Astrocyte (in vitro differentiated cells and primary cell): ENCODE measurements around the gene ST6GALNAC6. TPM values are rescaled to one million over a fixed set of nuclear protein-coding genes. Genes with fewer than 3 reads are reported as not detected.

Experiments used
- DNase-seq: peaks from one replicate; pipeline ENCODE4 v3.0.0-alpha.2; 2010; ENCODE audit warnings: low read depth
- FAIRE-seq: peaks from 2 replicates; lab custom pipeline; 2011; peaks lifted over from hg19 to GRCh38; lab: Jason Lieb, UNC
- H2AFZ ChIP-seq: 2 replicates; pipeline ENCODE4 v1.6.0; 2012; ENCODE audit warnings: low read depth, low read length, inconsistent platforms
- H3K27ac ChIP-seq: 2 replicates; pipeline ENCODE4 v1.5.1; 2011; ENCODE audit warnings: low read depth, low read length, inconsistent platforms
- H3K27me3 ChIP-seq: 2 replicates; pipeline ENCODE4 v1.6.0; 2011; ENCODE audit warnings: low read length, inconsistent platforms; ENCODE audit not compliant: insufficient read depth
- H3K36me3 ChIP-seq: 2 replicates; pipeline ENCODE4 v1.5.1; 2011; ENCODE audit warnings: low read length, inconsistent platforms; ENCODE audit not compliant: insufficient read depth
- H3K4me1 ChIP-seq: 2 replicates; pipeline ENCODE4 v1.5.1; 2011; ENCODE audit warnings: low read length, inconsistent platforms; ENCODE audit not compliant: insufficient read depth
- H3K4me2 ChIP-seq: 2 replicates; pipeline ENCODE4 v1.6.0; 2012; ENCODE audit warnings: low read length, inconsistent platforms
- H3K4me3 ChIP-seq: 2 replicates; pipeline ENCODE4 v1.5.1; 2011; ENCODE audit warnings: low read depth, mild to moderate bottlenecking, low read length, inconsistent platforms; ENCODE audit not compliant: insufficient read depth
- H3K79me2 ChIP-seq: 2 replicates; pipeline ENCODE4 v1.6.0; 2012; ENCODE audit warnings: mild to moderate bottlenecking, low read length, inconsistent platforms; ENCODE audit not compliant: insufficient read depth
- H3K9ac ChIP-seq: 2 replicates; pipeline ENCODE4 v1.6.0; 2012; ENCODE audit warnings: mild to moderate bottlenecking, low read length, inconsistent platforms
- H3K9me3 ChIP-seq: 2 replicates; pipeline ENCODE4 v1.5.1; 2012; ENCODE audit warnings: low read depth, mild to moderate bottlenecking, low read length, inconsistent platforms; ENCODE audit not compliant: insufficient read depth
- H4K20me1 ChIP-seq: 2 replicates; pipeline ENCODE4 v1.6.0; 2012; ENCODE audit warnings: low read length, inconsistent platforms; ENCODE audit not compliant: insufficient read depth
- H3K27ac Mint-ChIP-seq: one replicate; pipeline ENCODE4 v1.8.0; 2021; ENCODE audit warnings: mild to moderate bottlenecking, mixed read lengths; ENCODE audit not compliant: unreplicated experiment
- H3K27me3 Mint-ChIP-seq: one replicate; pipeline ENCODE4 v1.8.0; 2021; ENCODE audit warnings: low read depth, mixed read lengths; ENCODE audit not compliant: unreplicated experiment
- H3K36me3 Mint-ChIP-seq: one replicate; pipeline ENCODE4 v1.8.0; 2021; ENCODE audit warnings: low read depth, mixed read lengths; ENCODE audit not compliant: unreplicated experiment
- H3K4me1 Mint-ChIP-seq: one replicate; pipeline ENCODE4 v1.8.0; 2021; ENCODE audit warnings: low read depth, mixed read lengths; ENCODE audit not compliant: unreplicated experiment
- H3K4me3 Mint-ChIP-seq: one replicate; pipeline ENCODE4 v1.8.0; 2021; ENCODE audit warnings: mild to moderate bottlenecking, moderate library complexity, mixed read lengths; ENCODE audit not compliant: unreplicated experiment
- H3K9me3 Mint-ChIP-seq: one replicate; pipeline ENCODE4 v1.8.0; 2021; ENCODE audit warnings: mild to moderate bottlenecking, mixed read lengths; ENCODE audit not compliant: unreplicated experiment
- EZH2 ChIP-seq: IDR thresholded peaks from 2 replicates; pipeline ENCODE4 v1.6.1; 2012; ENCODE audit warnings: mild to moderate bottlenecking, low read length, inconsistent platforms; ENCODE audit not compliant: insufficient read depth
- total RNA-seq: library from RNA; stranded (reverse); gene quantifications from 2 replicates; pipeline ENCODE4 v1.2.1, GENCODE V29; 2021
- TF ChIP-seq, protein P1 (sequence below): IDR thresholded peaks from 2 replicates; pipeline ENCODE4 v1.5.1; 2011; ENCODE audit warnings: low read depth, mild to moderate bottlenecking, inconsistent platforms, low read length, moderate library complexity; ENCODE audit not compliant: insufficient read depth

Gene ST6GALNAC6
- total RNA-seq, 1 donor from 2014 or later = 30.4 TPM

DNA sequence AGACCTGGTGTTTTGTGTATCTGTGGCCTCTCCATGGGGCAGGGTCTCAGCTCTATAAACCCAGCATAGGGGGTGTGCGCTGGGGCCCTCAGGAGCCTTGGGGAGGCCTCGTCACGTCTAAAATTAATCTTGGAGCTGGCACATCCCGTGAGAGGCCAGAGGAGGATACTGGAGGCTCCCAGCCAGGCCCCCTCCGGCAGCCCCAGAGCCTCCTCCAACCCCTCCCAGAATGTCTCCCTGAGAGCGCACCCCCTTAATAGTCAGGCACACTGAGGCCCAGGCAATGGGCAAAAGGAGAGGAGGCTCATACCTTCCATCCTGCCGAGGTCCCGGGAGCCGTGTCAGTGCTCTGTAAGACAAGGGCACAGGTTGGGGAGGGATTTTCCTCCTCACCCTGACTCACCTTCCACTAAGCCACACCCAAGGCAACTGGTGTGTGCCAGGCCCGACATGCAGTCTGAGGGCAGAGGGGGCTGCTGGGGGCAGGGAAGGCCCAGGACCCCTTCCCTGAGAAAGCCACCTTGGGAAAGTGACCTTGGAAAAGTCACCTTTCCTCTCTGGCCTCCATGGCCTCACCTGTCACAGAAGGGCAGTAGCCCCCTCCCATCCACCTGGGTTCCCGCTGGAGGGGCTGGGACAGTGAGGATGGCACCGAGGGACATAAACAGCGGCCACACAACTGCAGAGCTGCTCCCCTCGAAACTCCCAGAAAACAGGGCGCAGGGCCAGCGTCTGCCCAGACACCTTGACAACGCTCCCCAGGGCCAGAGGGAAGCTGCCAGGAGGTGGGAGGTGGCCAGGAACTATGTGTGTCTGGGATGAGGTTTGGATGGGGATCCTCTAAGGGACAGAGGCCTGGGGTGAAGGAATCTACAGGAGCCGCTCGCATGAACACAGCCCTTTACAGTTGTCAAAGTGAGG, 24.8 kb downstream of the ST6GALNAC6 start:
- H3K9ac ChIP-seq = no peak overlapping the region

DNA sequence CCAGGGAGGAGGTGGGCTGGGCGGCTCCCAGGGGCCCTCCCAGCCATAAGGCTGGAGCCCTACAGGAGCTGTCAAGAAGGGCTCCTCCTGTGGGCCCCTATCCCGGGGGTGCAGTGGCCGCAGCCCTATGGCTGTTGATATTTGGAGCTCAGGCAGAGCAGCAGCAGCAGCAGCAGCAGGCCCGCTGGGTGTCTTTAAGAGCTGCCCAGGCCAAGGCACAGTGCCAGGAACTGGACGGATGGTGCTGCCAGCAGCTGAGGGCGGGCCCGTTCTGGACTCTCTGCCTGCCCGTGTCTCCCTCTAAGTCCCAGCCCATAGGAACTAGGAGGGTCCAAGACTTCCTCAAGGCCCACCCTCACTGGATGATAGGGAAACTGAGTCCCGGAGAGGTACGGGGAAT, 25.5 kb downstream of the ST6GALNAC6 start:
- Histone ChIP-seq H3K27me3 (no peaks in the 10 kb centered on the region), H4K20me1 (peaks cover 27% of the 10 kb centered on the region), H3K9ac (no peak overlapping the region), H3K27ac (no peak overlapping the region), H3K4me2 (peak overlapping the region; percentile 29), H3K9me3 (no peaks in the 10 kb centered on the region), H3K4me3 (no peak overlapping the region), H2AFZ (no peak overlapping the region), H3K36me3 (no peaks in the 10 kb centered on the region), H3K4me1 (peaks cover 44% of the 10 kb centered on the region), H3K79me2 (peaks cover 20% of the 10 kb centered on the region)
- FAIRE-seq (no peak), DNase-seq (no peak)
- Mint-ChIP-seq H3K4me3 (no peak overlapping the region), H3K36me3 (peaks cover 10% of the 10 kb centered on the region), H3K4me1 (peaks cover 17% of the 10 kb centered on the region), H3K9me3 (no peaks in the 10 kb centered on the region), H3K27me3 (no peaks in the 10 kb centered on the region), H3K27ac (no peak overlapping the region)
- TF ChIP-seq, protein P1, sequence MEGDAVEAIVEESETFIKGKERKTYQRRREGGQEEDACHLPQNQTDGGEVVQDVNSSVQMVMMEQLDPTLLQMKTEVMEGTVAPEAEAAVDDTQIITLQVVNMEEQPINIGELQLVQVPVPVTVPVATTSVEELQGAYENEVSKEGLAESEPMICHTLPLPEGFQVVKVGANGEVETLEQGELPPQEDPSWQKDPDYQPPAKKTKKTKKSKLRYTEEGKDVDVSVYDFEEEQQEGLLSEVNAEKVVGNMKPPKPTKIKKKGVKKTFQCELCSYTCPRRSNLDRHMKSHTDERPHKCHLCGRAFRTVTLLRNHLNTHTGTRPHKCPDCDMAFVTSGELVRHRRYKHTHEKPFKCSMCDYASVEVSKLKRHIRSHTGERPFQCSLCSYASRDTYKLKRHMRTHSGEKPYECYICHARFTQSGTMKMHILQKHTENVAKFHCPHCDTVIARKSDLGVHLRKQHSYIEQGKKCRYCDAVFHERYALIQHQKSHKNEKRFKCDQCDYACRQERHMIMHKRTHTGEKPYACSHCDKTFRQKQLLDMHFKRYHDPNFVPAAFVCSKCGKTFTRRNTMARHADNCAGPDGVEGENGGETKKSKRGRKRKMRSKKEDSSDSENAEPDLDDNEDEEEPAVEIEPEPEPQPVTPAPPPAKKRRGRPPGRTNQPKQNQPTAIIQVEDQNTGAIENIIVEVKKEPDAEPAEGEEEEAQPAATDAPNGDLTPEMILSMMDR = no peak
- TF ChIP-seq EZH2 = no peak

More for the DNA sequence above, 24.8 kb downstream of the ST6GALNAC6 start:
- Histone ChIP-seq H3K9me3 (no peaks in the 10 kb centered on the region), H3K27me3 (no peaks in the 10 kb centered on the region), H3K27ac (no peak overlapping the region), H3K4me1 (peaks cover 44% of the 10 kb centered on the region), H3K79me2 (peaks cover 20% of the 10 kb centered on the region), H3K36me3 (no peaks in the 10 kb centered on the region), H2AFZ (no peak overlapping the region), H3K4me3 (no peak overlapping the region), H3K4me2 (peak overlapping the region; percentile 77), H4K20me1 (peaks cover 25% of the 10 kb centered on the region)
- DNase-seq = no peak
- H3K27me3 Mint-ChIP-seq = no peaks in the 10 kb centered on the region
- H3K4me3 Mint-ChIP-seq = no peak overlapping the region
- no peak for TF ChIP-seq EZH2
- TF ChIP-seq, protein P1 = no peak
- H3K4me1 Mint-ChIP-seq = peaks cover 17% of the 10 kb centered on the region
- H3K27ac Mint-ChIP-seq = no peak overlapping the region
- H3K9me3 Mint-ChIP-seq = no peaks in the 10 kb centered on the region
- H3K36me3 Mint-ChIP-seq = peaks cover 10% of the 10 kb centered on the region
- FAIRE-seq = no peak
